OCI-LY3 (cell line): Measurements from ENCODE around the gene CCDC3.

Experiments
- CTCF ChIP-seq: fragments of 200-600, 300-600 bp; sonication (generic); IDR thresholded peaks from 2 replicates; pipeline ENCODE4 v1.5.1; 2014; ENCODE audit warnings: antibody characterized with exemption, low read length, low read depth
- EZH2phosphoT487 ChIP-seq: fragments of 200-600 bp; shearing (Covaris generic); IDR thresholded peaks from 2 replicates; pipeline ENCODE4 v1.6.1; 2018; ENCODE audit warnings: antibody characterized with exemption, mixed run types, low read depth

- TF ChIP-seq CTCF: no peak
- no peak for TF ChIP-seq EZH2phosphoT487
Observed at GRCh38 chr10:13006037-13006436, 4.5 kb upstream of the CCDC3 start.
